Measurements from ENCODE around the gene KCNJ15. TPM values are rescaled to one million over a fixed set of nuclear protein-coding genes. Genes with fewer than 3 reads are reported as not detected.
A peak's percentile ranks its signal among the peaks of the same experiment; 100 is the strongest.

Gene KCNJ15
- total RNA-seq, 1 donor from 2014 or later: 0.51 TPM

GRCh38 chr21:38267991-38268863 is 11.4 kb downstream of the KCNJ15 start:
- Mint-ChIP-seq H3K4me3 (ENCODE audit: unreplicated experiment) (no peak overlapping the region), H3K27me3 (ENCODE audit: unreplicated experiment) (no peaks in the 10 kb centered on the region), H3K36me3 (ENCODE audit: unreplicated experiment) (no peaks in the 10 kb centered on the region), H3K4me1 (ENCODE audit: unreplicated experiment) (peaks cover 47% of the 10 kb centered on the region), H3K27ac (ENCODE audit: unreplicated experiment) (peak overlapping the region; percentile 83), H3K9me3 (ENCODE audit: unreplicated experiment) (no peaks in the 10 kb centered on the region)
- no peak for TF ChIP-seq CTCF (IDR thresholded peaks at IDR 0.05)
- DNase-seq (ENCODE audit: extremely low spot score, unreplicated experiment): no peak

GRCh38 chr21:38268864-38269575 is 12.2 kb downstream of the KCNJ15 start:
- Mint-ChIP-seq H3K4me1 (ENCODE audit: unreplicated experiment) (peaks cover 43% of the 10 kb centered on the region), H3K4me3 (ENCODE audit: unreplicated experiment) (no peak overlapping the region), H3K36me3 (ENCODE audit: unreplicated experiment) (no peaks in the 10 kb centered on the region), H3K27ac (ENCODE audit: unreplicated experiment) (peak overlapping the region; percentile 83), H3K27me3 (ENCODE audit: unreplicated experiment) (no peaks in the 10 kb centered on the region), H3K9me3 (ENCODE audit: unreplicated experiment) (no peaks in the 10 kb centered on the region)
- TF ChIP-seq CTCF (IDR thresholded peaks at IDR 0.05): no peak
- DNase-seq (ENCODE audit: extremely low spot score, unreplicated experiment): no peak

- peak; percentile 21 for TF ChIP-seq CTCF (IDR thresholded peaks at IDR 0.05)
- no peak for DNase-seq (ENCODE audit: extremely low spot score, unreplicated experiment)
- H3K9me3 Mint-ChIP-seq (ENCODE audit: unreplicated experiment): no peaks in the 10 kb centered on the region
- no peak overlapping the region for H3K4me3 Mint-ChIP-seq (ENCODE audit: unreplicated experiment)
- no peaks in the 10 kb centered on the region for H3K27me3 Mint-ChIP-seq (ENCODE audit: unreplicated experiment)
- H3K27ac Mint-ChIP-seq (ENCODE audit: unreplicated experiment): peak overlapping the region; percentile 83
- H3K36me3 Mint-ChIP-seq (ENCODE audit: unreplicated experiment): no peaks in the 10 kb centered on the region
- peaks cover 46% of the 10 kb centered on the region for H3K4me1 Mint-ChIP-seq (ENCODE audit: unreplicated experiment)
These were observed 12.8 kb downstream of the KCNJ15 start for GRCh38 chr21:38269576-38269936.

- DNase-seq (ENCODE audit: extremely low spot score, unreplicated experiment): no peak
- no peak overlapping the region for H3K27ac Mint-ChIP-seq (ENCODE audit: unreplicated experiment)
- no peaks in the 10 kb centered on the region for H3K9me3 Mint-ChIP-seq (ENCODE audit: unreplicated experiment)
- no peak overlapping the region for H3K4me3 Mint-ChIP-seq (ENCODE audit: unreplicated experiment)
- H3K27me3 Mint-ChIP-seq (ENCODE audit: unreplicated experiment): no peaks in the 10 kb centered on the region
- H3K36me3 Mint-ChIP-seq (ENCODE audit: unreplicated experiment): no peaks in the 10 kb centered on the region
- peaks cover 40% of the 10 kb centered on the region for H3K4me1 Mint-ChIP-seq (ENCODE audit: unreplicated experiment)
- TF ChIP-seq CTCF (IDR thresholded peaks at IDR 0.05): no peak
These were observed 15.4 kb downstream of the KCNJ15 start for GRCh38 chr21:38272215-38272614.

Measured in osteocyte (in vitro differentiated cells).